Activated naive CD4-positive, alpha-beta T cell (primary cell): Measurements from ENCODE around the gene ACBD5.
"Not testable (repeated sequence)": the region's sequence is repeated elsewhere in the genome, so short reads cannot be mapped to it uniquely, and the experiment has no call there.

Experiments
- DNase-seq, 4 experiments: peaks; one replicate each; lab custom pipeline; 2025; lab: John Stamatoyannopoulos, UW

Gene ACBD5

GRCh38 chr10:27241010-27241651, 534 bp upstream of the ACBD5 start:
- DNase-seq: peak in 1 of 4 experiments; percentile 56

GRCh38 chr10:27237531-27237930, 3.1 kb downstream of the ACBD5 start:
- not testable (repeated sequence) for DNase-seq

GRCh38 chr10:27236589-27237128, 3.9 kb downstream of the ACBD5 start:
- DNase-seq: not testable (repeated sequence)

- DNase-seq: no peak
These were observed 4.9 kb downstream of the ACBD5 start for GRCh38 chr10:27235706-27236105.

- DNase-seq: no peak
These were observed 10.6 kb downstream of the ACBD5 start for GRCh38 chr10:27230022-27230421.

GRCh38 chr10:27225642-27226257, 14.8 kb downstream of the ACBD5 start:
- DNase-seq: no peak

- DNase-seq: no peak
These were observed 15.5 kb downstream of the ACBD5 start for GRCh38 chr10:27225011-27225590.

GRCh38 chr10:27223964-27224363, 16.6 kb downstream of the ACBD5 start:
- peak in 2 of 4 experiments; percentile 22 to 24 for DNase-seq

- no peak for DNase-seq
These were observed 33.2 kb downstream of the ACBD5 start for GRCh38 chr10:27207350-27207749.

GRCh38 chr10:27203806-27204205, 36.8 kb downstream of the ACBD5 start:
- DNase-seq: no peak

GRCh38 chr10:27197980-27198620, 42.5 kb downstream of the ACBD5 start:
- DNase-seq: no peak

- DNase-seq: no peak
These were observed 48.3 kb downstream of the ACBD5 start for GRCh38 chr10:27192284-27192683.

GRCh38 chr10:27190508-27190907, 50.1 kb downstream of the ACBD5 start:
- DNase-seq: no peak

GRCh38 chr10:27188897-27189296, 51.7 kb downstream of the ACBD5 start:
- no peak for DNase-seq

GRCh38 chr10:27188259-27188658, 52.3 kb downstream of the ACBD5 start:
- DNase-seq: no peak

- no peak for DNase-seq
These were observed 70.7 kb downstream of the ACBD5 start for GRCh38 chr10:27169849-27170248.

- DNase-seq: no peak
These were observed 82.2 kb downstream of the ACBD5 start for GRCh38 chr10:27158421-27158820.

- DNase-seq: no peak
These were observed 83.4 kb downstream of the ACBD5 start for GRCh38 chr10:27157150-27157549.

- DNase-seq: peak in 1 of 4 experiments; percentile 1
These were observed 84.0 kb downstream of the ACBD5 start for GRCh38 chr10:27156566-27156965.

GRCh38 chr10:27155066-27155754, 85.4 kb downstream of the ACBD5 start, which contains the start of gene MASTL:
TSS of gene MASTL (plus strand) at chr10:27155352. CDS start at chr10:27155427, 75 bp downstream.
- peak; percentile 84 to 93 (median 88) for DNase-seq

- no peak for DNase-seq
These were observed 86.8 kb downstream of the ACBD5 start for GRCh38 chr10:27153845-27154193.

GRCh38 chr10:27153329-27153728, 87.3 kb downstream of the ACBD5 start:
- no peak for DNase-seq
